Panc1 (cell line): ENCODE data around the gene ROBO2.

Experiments
- CTCF ChIP-seq: fragments of 450-650 bp; IDR thresholded peaks from 2 replicates; pipeline ENCODE4 v1.5.1; 2017; ENCODE audit warnings: mild to moderate bottlenecking
- SIN3A ChIP-seq: IDR thresholded peaks from 2 replicates; pipeline ENCODE4 v1.6.1; 2012; ENCODE audit warnings: low read depth, mild to moderate bottlenecking, low read length, moderate library complexity, borderline replicate concordance; ENCODE audit not compliant: insufficient read depth

- TF ChIP-seq CTCF = no peak
- TF ChIP-seq SIN3A = no peak
Measured at GRCh38 chr3:77137559-77137958, 97.7 kb downstream of the ROBO2 start.
